CD4-positive, alpha-beta T cell treated with Interleukin-12 subunit alpha and Interleukin-12 subunit beta, for 1 hour (primary cell): ENCODE data around the gene RIMS4.
A peak's percentile ranks its signal among the peaks of the same experiment; 100 is the strongest.
"Not testable (repeated sequence)": the region's sequence is repeated elsewhere in the genome, so short reads cannot be mapped to it uniquely, and the experiment has no call there.

Experiments used
- DNase-seq: peaks from one replicate; pipeline ENCODE4 v3.0.0-alpha.2; 2020

Gene RIMS4

GRCh38 chr20:44792796-44793195 is 17.6 kb downstream of the RIMS4 start:
- DNase-seq: no peak

- DNase-seq: no peak
Measured at GRCh38 chr20:44790638-44791393, 19.5 kb downstream of the RIMS4 start.

GRCh38 chr20:44788706-44789456 is 21.5 kb downstream of the RIMS4 start:
- no peak for DNase-seq

- DNase-seq: no peak
Measured at GRCh38 chr20:44787299-44787698, 23.0 kb downstream of the RIMS4 start.

GRCh38 chr20:44785768-44786167 is 24.6 kb downstream of the RIMS4 start:
- no peak for DNase-seq

GRCh38 chr20:44784688-44785087 is 25.7 kb downstream of the RIMS4 start:
- DNase-seq: no peak

- DNase-seq: no peak
Measured at GRCh38 chr20:44781791-44782190, 28.6 kb downstream of the RIMS4 start.

GRCh38 chr20:44781118-44781517 is 29.2 kb downstream of the RIMS4 start:
- no peak for DNase-seq

GRCh38 chr20:44780226-44780625 is 30.1 kb downstream of the RIMS4 start:
- DNase-seq: peak; percentile 6

- DNase-seq: no peak
Measured at GRCh38 chr20:44776980-44777379, 33.4 kb downstream of the RIMS4 start.

- no peak for DNase-seq
Measured at GRCh38 chr20:44773070-44773829, 37.1 kb downstream of the RIMS4 start.

GRCh38 chr20:44772636-44773035 is 37.7 kb downstream of the RIMS4 start:
- DNase-seq: no peak

GRCh38 chr20:44771172-44771535 is 39.2 kb downstream of the RIMS4 start:
- DNase-seq: no peak

- no peak for DNase-seq
Measured at GRCh38 chr20:44770484-44771171, 39.7 kb downstream of the RIMS4 start.

GRCh38 chr20:44769481-44769863 is 40.9 kb downstream of the RIMS4 start:
- DNase-seq: no peak

GRCh38 chr20:44768854-44769480 is 41.4 kb downstream of the RIMS4 start:
- no peak for DNase-seq

GRCh38 chr20:44768256-44768655 is 42.1 kb downstream of the RIMS4 start:
- DNase-seq: no peak

- no peak for DNase-seq
Measured at GRCh38 chr20:44765701-44766347, 44.5 kb downstream of the RIMS4 start.

GRCh38 chr20:44765091-44765490 is 45.3 kb downstream of the RIMS4 start:
- DNase-seq: no peak

- DNase-seq: not testable (repeated sequence)
Measured at GRCh38 chr20:44763798-44764197, 46.5 kb downstream of the RIMS4 start.

- no peak for DNase-seq
Measured at GRCh38 chr20:44762466-44763140, 47.7 kb downstream of the RIMS4 start.

- no peak for DNase-seq
Measured at GRCh38 chr20:44761423-44761822, 48.9 kb downstream of the RIMS4 start.
